ENCODE measurements around the gene ATP2C1. TPM values are rescaled to one million over a fixed set of nuclear protein-coding genes. Genes with fewer than 3 reads are reported as not detected.

Gene ATP2C1
- total and polyA plus RNA-seq, 2 donors (not counting 3 experiments of a cell fraction or from before 2014, with no cell fraction given) = 50.1 to 73.3 TPM

DNA sequence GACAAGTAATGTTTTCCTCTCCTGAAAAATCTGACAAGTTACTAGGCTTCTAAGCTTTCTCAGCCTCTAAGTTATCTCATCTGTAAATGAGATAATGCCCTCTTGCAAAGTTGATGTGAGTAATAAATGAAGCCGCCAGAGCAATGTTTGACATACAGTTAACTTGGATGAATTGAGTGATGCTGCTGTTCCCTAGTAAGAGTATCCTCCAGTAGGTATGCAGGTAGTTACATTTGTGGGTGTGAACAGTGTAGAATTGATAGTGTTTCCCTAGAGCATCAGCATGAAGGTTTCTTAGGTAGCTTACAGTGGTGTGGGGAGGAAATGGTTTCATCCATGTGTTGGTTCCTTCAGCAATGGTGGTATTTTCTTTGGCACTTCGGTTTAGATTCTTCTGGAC lies 3.4 kb downstream of the ATP2C1 start:
- dilution Hi-C loops (cut with MboI; ENCODE audit: extremely low pct_ligation_motif_present, low sequenced_read_pairs) = no loop called here
- H4K20me1 ChIP-seq (replicated peaks; ENCODE audit: control insufficient read depth, extremely low read depth, insufficient read depth, low read length) = peaks cover 3% of the 10 kb centered on the region
- no peak for TF ChIP-seq POLR2A (IDR thresholded peaks at IDR 0.05; ENCODE audit: low read depth, low read length)
- TF ChIP-seq FOS (IDR thresholded peaks at IDR 0.05; ENCODE audit: borderline replicate concordance, insufficient read depth, low read length) = no peak
- no peak for TF ChIP-seq EZH2 (IDR thresholded peaks at IDR 0.05; ENCODE audit: borderline replicate concordance, low read depth, low read length, severe bottlenecking)
- TF ChIP-seq, protein P1, sequence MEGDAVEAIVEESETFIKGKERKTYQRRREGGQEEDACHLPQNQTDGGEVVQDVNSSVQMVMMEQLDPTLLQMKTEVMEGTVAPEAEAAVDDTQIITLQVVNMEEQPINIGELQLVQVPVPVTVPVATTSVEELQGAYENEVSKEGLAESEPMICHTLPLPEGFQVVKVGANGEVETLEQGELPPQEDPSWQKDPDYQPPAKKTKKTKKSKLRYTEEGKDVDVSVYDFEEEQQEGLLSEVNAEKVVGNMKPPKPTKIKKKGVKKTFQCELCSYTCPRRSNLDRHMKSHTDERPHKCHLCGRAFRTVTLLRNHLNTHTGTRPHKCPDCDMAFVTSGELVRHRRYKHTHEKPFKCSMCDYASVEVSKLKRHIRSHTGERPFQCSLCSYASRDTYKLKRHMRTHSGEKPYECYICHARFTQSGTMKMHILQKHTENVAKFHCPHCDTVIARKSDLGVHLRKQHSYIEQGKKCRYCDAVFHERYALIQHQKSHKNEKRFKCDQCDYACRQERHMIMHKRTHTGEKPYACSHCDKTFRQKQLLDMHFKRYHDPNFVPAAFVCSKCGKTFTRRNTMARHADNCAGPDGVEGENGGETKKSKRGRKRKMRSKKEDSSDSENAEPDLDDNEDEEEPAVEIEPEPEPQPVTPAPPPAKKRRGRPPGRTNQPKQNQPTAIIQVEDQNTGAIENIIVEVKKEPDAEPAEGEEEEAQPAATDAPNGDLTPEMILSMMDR (IDR thresholded peaks at IDR 0.05; ENCODE audit: extremely low read depth in 1 of 2, insufficient read depth in 1 of 2, low read depth in 1 of 2, low read length in 2 of 2) = no peak
- TF ChIP-seq JUN (IDR thresholded peaks at IDR 0.05; ENCODE audit: borderline replicate concordance, insufficient read depth, insufficient read length, low read depth) = no peak
- no peak for TF ChIP-seq GATA2 (IDR thresholded peaks at IDR 0.05; ENCODE audit: insufficient read depth, insufficient read length, low read depth, low read length)
- TF ChIP-seq MYC (IDR thresholded peaks at IDR 0.05; ENCODE audit: low read depth, low read length) = no peak
- no peak for TF ChIP-seq POLR2AphosphoS5 (IDR thresholded peaks at IDR 0.05; ENCODE audit: insufficient read depth, low read depth, low read length)
- TF ChIP-seq, protein P2, sequence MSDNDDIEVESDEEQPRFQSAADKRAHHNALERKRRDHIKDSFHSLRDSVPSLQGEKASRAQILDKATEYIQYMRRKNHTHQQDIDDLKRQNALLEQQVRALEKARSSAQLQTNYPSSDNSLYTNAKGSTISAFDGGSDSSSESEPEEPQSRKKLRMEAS (IDR thresholded peaks at IDR 0.05; ENCODE audit: insufficient read depth, insufficient read length) = no peak
- no peak for DNase-seq (ENCODE audit: low read depth, low spot score)
- no peak overlapping the region for H3K9ac ChIP-seq (replicated peaks; ENCODE audit: extremely low read depth, insufficient read depth, low read length)
- peaks cover 80% of the 10 kb centered on the region for H3K79me2 ChIP-seq (ENCODE audit: control insufficient read depth, insufficient read depth, low read length)
- no peak overlapping the region for H2AFZ ChIP-seq (ENCODE audit: low read depth, low read length)
- no peaks in the 10 kb centered on the region for H3K9me1 ChIP-seq (replicated peaks; ENCODE audit: control insufficient read depth, extremely low read depth, insufficient read depth, low read length)
- H3K36me3 ChIP-seq (ENCODE audit: control insufficient read depth in 2 of 2, extremely low read depth in 1 of 2, insufficient read depth in 2 of 2, low read length in 2 of 2) = no peaks in the 10 kb centered on the region
- ChIA-PET POLR2A (no interaction called here), CTCF (interaction anchor here (1.1 kb wide), 1 partner anchor 136 kb away, joined by 3 read pairs; no protein-coding TSS in a partner anchor)
- intact Hi-C loops (cut with micrococcal nuclease) = loop anchor here (10.0 kb wide), 1 partner anchor 487 kb away; the partner anchor contains the start of gene NUDT16
- FAIRE-seq = no peak
- H3K4me2 ChIP-seq (ENCODE audit: insufficient read depth, low read length) = no peak overlapping the region
- H3K4me3 ChIP-seq (replicated peaks in 1 of 3; ENCODE audit: insufficient read depth in 1 of 3, low read depth in 1 of 3, low read length in 3 of 3) = no peak overlapping the region
- no peak overlapping the region for H3K27ac ChIP-seq (ENCODE audit: insufficient read depth, low read depth, low read length)
- H3K9me3 ChIP-seq (replicated peaks; ENCODE audit: control insufficient read depth, insufficient read depth, low read length) = no peaks in the 10 kb centered on the region
- H3K4me1 ChIP-seq (ENCODE audit: control insufficient read depth, extremely low read depth, insufficient read depth, low read length) = peaks cover 14% of the 10 kb centered on the region
- no peaks in the 10 kb centered on the region for H3K27me3 ChIP-seq (ENCODE audit: control insufficient read depth in 2 of 2, insufficient read depth in 2 of 2, low read length in 2 of 2)
- no TSS peak for BruUV-seq (replicated peaks)

All from endothelial cell of umbilical vein (primary cell).